ENCODE data around the gene CLUH.
A peak's percentile ranks its signal among the peaks of the same experiment; 100 is the strongest.
"Not testable (repeated sequence)": the region's sequence is repeated elsewhere in the genome, so short reads cannot be mapped to it uniquely, and the experiment has no call there.

Gene CLUH

DNA sequence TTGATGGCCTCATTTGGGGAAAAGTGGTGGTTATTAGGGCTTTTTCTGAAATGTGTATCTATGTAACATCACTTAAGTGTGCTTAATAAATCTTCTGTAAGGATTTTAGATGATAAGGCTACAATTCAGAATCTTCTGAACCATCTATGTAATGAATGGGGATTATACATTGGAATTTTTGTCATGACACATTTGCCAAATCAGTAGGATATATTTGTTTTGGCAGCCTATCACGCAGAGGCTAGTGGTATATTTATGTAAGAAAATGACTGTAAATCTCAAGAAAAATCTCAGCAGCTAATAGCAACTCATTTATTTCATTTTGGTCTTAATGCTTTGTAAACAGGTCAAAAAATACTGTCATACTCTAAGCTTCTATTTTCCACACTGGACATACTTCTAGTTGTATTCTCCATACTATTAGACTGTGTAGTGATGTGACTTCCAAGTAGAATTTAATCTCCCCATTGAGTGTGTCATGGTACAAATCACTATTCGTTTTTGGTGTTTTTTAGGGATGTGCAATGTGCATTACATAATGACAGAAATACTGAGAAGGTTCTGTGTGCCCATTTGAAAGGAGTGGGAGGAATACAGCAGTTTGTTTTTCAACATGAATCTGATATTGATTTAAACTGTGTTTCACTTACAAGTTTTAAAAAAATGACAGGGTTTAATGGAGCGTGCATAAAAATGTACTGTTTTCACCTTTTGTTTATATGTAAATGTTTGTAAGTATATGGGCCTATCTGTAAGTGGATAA, 29.2 kb downstream of the CLUH start:
- no peak for DNase-seq

DNA sequence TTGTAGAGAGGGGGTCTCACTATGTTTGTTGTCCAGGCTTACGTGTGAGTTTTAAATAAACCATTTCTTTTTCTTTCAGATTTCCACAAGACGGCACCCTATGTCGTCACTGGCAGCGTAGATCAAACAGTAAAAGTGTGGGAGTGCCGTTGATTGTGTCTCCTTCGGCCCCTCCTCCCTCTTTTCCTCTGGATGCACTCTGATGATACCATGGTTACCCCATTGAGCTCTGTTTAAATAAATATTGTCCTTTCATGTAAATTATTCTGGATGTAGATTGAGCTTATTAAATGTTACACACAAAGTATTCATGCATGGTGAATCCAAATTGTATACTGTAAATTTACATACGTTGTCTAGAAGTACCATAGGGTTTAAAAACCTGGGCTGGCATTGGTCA, 29.9 kb downstream of the CLUH start:
- no peak for DNase-seq

DNA sequence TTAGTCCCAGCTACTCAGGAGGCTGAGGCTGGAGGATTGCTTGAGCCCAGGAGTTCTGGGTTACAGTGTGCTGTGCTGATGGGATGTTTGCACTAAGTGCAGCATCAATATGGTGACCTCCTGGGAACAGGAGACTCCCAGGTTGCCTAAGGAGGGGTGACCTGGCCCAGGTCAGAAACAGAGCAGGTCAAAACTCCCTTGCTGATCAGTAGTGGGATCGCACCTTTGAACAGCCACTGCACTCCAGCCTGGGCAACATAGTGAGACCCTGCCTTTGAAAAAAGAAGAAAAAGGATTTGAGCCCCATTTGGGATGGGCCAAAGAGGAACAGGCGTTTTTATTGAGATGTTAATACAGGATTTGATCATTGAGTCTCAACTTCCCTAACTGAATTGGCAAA, 30.6 kb downstream of the CLUH start:
- DNase-seq = no peak

DNA sequence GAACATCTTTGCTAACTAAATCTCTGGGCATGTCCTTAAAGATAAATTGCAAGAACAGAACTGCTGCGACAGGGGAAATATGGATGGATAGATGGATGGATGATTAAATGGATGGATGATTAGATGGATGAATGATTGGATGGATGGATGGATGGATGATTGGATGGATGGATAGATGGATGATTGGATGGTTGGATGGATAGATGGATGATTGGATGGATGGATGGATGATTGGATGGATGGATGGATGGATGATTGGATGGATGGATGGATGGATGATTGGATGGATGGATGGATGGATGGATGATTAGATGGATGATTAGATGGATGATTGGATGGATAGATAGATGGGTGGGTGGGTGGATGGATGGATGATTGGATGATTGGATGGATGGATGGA, 32.3 kb downstream of the CLUH start:
- not testable (repeated sequence) for DNase-seq

DNA sequence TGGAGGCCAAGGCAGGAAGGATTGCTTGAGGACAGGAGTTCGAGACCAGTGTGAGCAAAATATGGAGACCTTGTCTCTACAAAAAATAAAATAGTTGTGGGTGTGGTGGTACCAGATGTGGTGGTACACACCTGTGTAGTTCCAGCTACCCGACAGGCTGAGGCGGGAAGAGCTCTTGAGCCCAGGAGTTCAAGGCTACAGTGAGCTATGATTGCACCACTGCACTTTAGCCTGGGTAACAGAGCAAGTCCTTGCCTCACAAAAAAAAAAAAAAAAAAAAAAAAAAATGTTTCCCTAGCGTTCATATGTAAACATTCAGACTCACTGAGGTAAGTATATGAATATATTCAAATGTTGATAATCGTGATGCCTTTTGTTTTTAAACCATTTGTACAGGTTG, 39.5 kb downstream of the CLUH start:
- no peak for DNase-seq

DNA sequence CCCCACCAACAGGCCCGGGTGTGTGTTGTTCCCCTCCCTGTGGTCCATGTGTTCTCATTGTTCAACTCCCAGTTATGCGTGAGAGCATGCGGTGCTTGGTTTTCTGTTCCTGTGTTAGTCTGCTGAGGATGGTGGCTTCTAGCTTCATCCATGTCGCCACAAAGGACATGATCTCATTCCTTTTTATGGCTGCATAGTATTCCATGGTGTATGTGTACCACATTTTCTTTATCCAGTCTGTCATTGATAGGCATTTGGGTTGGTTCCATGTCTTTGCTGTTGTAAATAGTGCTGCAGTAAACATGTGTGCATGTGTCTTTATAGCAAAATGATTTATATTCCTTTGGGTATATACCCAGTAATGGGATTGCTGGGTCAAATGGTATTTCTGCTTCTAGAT, 51.2 kb downstream of the CLUH start:
- not testable (repeated sequence) for DNase-seq

DNA sequence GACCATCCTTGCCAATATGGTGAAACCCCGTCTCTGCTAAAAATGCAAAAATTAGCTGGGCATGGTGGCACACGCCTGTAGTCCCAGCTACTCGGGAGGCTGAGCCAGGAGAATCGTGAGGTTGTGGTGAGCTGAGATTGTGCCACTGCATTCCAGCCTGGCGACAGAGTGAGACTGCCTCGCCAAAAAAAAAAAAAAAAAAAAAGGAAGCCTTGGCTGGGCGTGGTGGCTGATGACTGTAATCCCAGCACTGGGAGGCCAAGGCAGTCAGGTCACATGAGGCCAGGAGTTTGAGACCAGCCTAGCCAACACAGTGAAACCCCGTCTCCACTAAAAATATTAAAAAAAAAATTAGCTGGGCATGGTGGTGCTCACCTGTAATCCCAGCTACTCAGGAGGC, 52.2 kb downstream of the CLUH start:
- DNase-seq = not testable (repeated sequence)

DNA sequence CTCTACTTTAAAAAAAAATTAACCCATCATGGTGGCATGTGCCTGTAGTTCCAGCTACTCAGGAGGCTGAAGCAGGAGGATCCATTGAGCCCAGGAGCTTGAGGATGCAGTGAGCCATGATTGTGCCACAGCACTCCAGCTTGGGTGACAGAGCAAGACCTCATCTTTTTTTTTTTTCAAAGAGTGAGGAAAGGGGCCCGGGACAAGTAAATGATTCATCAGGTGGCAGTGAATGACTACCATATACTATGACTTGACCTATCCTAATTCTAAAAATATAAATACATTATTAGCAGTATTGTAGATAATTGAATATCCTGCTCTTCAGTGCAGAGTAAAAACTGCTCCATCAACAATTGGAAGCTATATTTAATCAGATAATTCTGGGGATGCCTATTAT, 55.3 kb downstream of the CLUH start:
- no peak for DNase-seq

DNA sequence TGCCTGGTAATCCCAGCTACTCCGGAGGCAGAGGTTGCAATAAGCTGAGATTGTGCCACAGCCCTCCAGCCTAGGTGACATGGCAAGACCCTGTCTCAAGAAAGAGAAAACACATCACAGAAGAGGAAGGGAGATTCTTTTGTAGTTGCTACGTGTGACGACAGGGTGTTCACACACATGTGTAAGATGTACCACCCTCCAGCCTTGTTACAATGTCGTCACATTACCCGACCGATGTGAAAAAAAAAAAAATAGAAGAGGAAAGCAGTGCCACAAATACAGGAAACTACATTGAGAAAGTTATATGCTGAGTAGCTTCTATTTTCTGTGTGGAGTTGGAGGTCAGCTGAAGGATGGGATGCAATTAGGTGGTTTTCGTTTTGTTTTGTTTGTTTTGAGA, 56.0 kb downstream of the CLUH start:
- DNase-seq = no peak

DNA sequence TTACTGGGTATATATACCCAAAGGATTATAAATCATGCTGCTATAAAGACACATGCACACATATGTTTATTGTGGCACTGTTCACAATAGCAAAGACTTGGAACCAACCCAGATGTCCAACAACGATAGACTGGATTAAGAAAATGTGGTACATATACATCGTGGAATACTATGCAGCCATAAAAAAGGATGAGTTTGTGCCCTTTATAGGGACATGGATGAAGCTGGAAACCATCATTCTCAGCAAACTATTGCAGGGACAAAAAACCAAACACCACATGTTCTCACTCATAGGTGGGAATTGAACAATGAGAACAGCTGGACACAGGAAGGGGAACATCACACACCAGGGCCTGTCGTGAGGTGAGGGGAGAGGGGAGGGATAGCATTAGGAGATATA, 58.7 kb downstream of the CLUH start:
- not testable (repeated sequence) for DNase-seq

DNA sequence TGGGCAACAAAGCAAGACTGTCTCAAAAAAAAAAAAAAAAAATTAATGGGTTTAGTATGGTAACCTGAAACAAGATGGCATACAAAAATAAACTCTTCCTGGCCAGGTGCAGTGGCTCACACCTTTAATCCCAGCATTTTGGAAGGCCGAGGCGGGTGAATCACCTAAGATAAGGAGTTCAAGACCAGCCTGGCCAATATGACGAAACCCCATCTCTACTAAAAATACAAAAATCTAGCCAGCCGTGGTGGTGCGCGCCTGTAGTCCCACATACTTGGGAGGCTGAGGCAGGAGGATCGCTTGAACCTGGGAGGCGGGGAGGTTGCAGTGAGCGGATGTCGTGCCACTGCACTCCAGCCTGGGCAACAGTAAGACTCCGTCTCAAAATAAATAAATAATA, 62.4 kb downstream of the CLUH start:
- DNase-seq = no peak

DNA sequence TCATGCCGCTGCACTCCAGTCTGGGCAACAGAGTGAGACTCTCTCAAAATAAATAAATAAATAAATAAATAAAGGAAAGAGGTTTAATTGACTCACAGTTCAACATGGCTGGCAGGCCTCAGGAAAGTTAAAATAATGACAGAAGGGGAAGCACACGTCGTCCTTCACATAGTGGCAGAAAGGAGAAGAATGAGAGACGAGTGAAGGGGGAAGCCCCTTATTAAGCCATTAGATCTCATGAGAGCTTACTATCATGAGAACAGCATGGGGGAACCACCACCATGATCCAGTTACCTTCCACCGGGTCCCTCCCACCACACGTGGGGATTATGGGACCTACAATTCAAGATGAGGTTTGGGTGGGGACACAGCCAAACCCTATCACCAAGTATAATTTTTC, 63.6 kb downstream of the CLUH start:
- peak; percentile 15 for DNase-seq

DNA sequence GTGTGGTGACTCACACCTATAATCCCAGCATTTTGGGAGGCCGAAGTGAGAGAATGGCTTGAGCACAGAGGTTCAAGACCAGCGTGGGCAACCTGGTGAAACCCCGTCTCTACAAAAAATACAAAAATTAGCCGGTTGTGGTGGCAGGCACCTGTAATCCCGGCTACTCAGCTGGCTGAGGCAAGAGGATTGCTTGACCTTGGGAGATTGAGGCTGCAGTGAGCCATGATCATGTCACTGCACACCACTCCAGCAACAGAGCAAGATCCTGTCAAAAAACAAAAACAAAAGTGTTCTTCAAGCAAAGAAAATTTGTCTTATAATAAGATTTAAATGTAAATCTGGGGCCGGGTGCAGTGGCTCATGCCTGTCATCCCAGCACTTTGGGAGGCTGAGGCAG, 66.6 kb downstream of the CLUH start:
- no peak for DNase-seq

Data from stimulated activated CD8-positive, alpha-beta memory T cell treated with anti-CD3 and anti-CD28 coated beads, Interleukin-4, amount 100 ng/mL, for 48 hours (primary cell).